NOMO-1 treated with dmso at 0.1 percent for 144 hours (cell line): ENCODE data around the gene LIG3.
"Not testable (repeated sequence)": the region's sequence is repeated elsewhere in the genome, so short reads cannot be mapped to it uniquely, and the experiment has no call there.

Experiments used
- DNase-seq: peaks from one replicate; lab custom pipeline; 2025; ENCODE audit not compliant: unreplicated experiment; lab: John Stamatoyannopoulos, UW

LIG3 gene

GRCh38 chr17:35030780-35031179 is 50.5 kb downstream of the LIG3 start:
- DNase-seq = no peak

DNA sequence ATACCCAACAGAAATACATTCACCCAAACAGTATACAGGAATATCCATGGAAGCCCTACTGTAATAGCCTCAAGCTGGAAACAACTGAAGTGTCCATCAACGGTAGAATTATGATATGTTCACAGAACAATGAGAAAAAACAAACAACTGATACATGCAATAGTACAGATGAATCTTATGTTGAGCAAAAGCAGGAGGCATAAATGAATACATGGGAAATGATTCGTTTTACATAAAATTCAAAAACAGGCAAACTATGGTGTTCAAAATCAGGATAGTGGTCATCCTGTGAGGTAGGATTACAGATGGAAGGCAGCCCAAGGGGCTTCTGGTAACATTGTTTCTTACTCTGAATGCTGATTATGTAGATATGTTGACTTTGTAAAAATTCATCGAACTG is 58.1 kb downstream of the LIG3 start:
- DNase-seq = no peak

GRCh38 chr17:35041390-35041789 is 61.1 kb downstream of the LIG3 start:
- DNase-seq = no peak

DNA sequence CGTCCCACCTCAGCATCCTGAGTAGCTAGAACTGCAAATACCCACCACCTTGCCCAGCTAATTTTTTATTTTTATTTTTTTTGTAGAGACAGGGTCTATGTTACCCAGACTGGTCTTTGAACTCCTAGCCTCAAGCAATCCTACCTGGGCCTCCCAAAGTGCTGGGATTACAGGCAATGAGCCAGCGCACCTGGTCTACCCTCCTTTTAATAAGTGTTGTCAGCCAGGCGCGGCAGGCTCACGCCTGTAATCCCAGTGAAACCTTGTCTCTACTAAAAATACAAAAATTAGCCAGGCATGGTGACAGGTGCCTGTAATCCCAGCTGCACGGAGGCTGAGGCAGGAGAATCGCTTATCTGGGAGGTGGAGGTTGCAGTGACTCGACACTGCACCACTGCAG is 63.9 kb downstream of the LIG3 start:
- DNase-seq = no peak

GRCh38 chr17:35045458-35045979 is 65.2 kb downstream of the LIG3 start:
- not testable (repeated sequence) for DNase-seq

DNA sequence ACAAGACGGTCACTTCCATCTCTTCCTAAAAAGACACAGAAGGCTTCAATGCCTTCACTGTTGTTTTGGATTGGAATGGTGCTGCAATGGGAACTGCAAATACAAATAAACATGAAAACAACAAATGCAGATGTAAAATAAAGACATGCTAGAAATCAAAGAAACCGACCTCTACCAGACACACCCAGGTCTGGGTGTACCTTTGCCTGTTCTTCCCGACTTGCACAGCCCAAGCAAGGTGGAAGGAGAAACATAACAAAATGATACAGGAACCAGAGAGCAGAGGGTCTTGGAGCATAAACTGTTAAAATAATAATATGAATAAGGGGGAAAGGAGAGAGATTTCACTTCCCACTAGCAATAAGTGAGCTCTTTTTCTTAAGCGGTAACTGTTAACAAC is 65.9 kb downstream of the LIG3 start:
- no peak for DNase-seq

DNA sequence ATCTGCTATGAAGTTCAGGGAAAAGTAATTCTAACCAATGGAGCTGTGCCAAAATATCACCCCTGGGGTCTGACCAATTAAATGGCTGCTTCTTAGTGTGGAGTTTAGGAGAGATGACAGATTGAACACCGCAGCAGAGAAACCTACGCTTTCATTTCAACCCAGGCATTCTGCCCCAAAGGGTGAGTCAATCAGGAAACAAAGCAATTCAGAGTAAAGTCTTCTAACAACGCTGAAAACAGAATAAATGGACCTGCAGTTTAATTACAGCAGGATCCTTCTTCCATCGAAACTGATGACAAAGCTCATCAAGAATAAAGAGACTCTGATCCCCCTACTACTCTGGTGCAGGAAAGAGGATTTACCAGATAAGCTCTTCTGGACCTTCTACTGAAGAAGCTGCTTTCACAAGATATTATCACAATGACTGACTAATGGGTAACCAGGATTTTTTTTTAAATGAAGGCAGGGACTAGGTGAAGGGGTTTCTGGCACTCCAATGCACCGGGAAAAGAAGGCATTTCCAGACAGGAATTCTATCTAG is 66.5 kb downstream of the LIG3 start:
- DNase-seq = no peak

GRCh38 chr17:35048685-35049379 is 68.5 kb downstream of the LIG3 start:
- DNase-seq = no peak

GRCh38 chr17:35050170-35050569 is 69.9 kb downstream of the LIG3 start:
- no peak for DNase-seq

- peak; percentile 75 for DNase-seq
Measured at GRCh38 chr17:35051183-35051578, 70.9 kb downstream of the LIG3 start.

- DNase-seq = no peak
Measured at GRCh38 chr17:35051579-35052240, 71.4 kb downstream of the LIG3 start.

DNA sequence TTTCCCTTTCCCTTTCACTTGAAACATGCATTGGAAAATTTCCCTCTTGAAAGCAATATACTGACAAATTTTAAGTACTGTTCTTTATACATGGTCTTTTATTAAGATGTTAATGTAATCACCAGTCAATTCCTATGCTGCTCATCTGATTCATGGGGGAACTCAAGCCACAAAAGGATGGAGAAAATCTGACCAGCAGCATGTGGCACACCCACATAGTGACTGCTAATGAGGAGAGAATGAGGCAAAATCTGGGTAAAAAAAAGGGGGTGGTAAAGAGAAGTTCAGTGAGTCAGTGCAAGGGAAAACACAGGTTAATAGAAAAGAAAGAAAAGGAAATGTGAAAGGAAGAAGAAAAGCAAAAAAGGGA is 71.9 kb downstream of the LIG3 start:
- DNase-seq = no peak

GRCh38 chr17:35052780-35053179 is 72.5 kb downstream of the LIG3 start:
- DNase-seq = no peak

DNA sequence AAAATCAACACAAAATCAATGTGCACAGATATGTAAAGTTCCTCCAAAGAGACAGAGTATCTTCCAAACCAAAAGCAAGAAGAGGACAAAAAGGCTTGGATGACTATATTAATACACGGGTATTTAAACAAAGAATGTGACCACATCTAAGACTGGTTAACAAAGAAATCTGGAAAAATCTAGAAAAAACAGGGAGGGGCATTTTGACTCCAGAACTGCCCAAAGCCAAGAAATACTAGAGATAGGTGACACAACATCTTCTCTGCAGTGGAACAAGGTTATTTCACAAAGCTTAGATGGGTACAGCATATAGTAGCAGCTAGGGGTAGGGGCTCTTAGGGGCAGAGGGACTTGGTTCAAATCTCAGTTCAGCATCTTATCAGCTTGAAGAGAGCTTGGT is 72.9 kb downstream of the LIG3 start:
- DNase-seq = no peak

GRCh38 chr17:35056013-35056412 is 75.7 kb downstream of the LIG3 start:
- no peak for DNase-seq

- DNase-seq = no peak
Measured at GRCh38 chr17:35057332-35057915, 77.1 kb downstream of the LIG3 start.
